IPS-NIHi7 (cell line): ENCODE data around the gene DGAT2L6.

Source experiments
- DNase-seq: peaks from one replicate; pipeline ENCODE4 v3.0.0; 2012; ENCODE audit warnings: mixed read lengths; ENCODE audit errors: extremely low spot score

DGAT2L6 gene, protein sequence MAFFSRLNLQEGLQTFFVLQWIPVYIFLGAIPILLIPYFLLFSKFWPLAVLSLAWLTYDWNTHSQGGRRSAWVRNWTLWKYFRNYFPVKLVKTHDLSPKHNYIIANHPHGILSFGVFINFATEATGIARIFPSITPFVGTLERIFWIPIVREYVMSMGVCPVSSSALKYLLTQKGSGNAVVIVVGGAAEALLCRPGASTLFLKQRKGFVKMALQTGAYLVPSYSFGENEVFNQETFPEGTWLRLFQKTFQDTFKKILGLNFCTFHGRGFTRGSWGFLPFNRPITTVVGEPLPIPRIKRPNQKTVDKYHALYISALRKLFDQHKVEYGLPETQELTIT

DNA sequence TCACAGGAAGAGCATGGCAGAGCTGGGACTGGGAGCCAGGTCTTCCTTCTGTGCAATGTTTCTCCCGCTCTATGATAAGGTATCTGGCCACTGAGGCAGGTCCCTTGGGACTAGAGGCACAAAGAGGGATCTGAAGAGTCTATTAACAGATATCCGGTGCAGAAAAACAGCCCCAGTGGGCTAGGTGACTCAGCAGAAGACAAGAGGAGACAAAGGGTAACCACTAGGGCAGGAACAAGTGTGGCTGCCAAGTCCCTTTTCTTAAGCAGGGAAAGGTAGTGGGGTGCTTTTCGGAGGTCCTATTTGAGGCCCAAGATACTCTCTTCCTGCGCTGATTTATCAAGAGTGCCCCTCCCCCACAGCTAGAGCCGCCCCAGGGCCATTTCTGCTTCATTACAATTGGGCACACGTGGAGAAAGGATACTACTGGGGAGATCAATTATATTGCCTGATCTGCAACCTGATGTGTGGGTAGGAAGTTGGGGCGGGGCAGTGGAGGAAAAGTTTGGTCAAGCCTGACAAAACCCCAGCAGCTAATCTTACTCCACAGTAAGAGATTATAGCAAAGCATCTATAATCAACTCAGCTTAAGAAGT lies at the start of gene DGAT2L6:
Gene DGAT2L6, plus strand, starts transcription at position 546 of the 596 bp plus-strand sequence. CDS start 100 bp downstream, outside the sequence.
- DNase-seq = no peak

DNA sequence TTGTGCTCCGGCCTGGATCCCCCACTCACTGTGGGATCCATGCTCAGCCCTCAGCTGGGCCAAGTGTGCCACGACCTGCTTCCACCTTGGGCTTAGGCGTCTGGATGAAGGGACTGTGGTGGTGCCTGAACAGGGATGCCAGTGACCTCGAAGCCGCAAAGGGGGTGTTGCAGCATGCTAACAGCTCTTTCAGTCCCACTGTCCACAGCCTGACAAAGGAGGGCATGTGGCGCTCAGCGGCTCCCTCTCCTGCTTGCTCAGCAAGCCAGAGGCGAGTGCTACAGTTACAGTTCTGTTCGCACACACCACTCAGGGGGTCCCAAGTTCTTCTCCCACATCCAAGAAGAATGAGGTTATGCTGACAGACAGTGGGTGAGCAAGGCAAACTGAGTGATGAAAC lies 49.2 kb upstream of the DGAT2L6 start:
- DNase-seq = peak; percentile 17

DNA sequence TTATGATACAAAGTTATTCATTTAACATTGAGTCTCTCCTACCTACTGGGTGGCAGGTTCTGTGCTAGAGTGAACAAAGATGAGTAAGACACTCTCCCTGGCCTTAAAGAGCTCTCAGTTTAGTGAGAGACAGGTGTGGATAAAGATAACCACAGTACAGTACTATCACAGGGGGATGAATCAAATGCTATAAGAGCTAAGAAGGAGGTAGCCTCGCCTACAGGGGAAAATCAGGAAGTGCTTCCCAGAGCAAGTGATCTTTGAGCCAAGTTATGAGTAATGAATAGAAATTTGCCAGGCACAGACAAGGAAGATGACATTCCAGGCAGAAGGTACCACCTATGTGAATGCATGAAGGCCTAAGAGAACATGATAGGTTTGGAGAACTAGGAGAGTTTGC lies 47.5 kb upstream of the DGAT2L6 start:
- DNase-seq = no peak

DNA sequence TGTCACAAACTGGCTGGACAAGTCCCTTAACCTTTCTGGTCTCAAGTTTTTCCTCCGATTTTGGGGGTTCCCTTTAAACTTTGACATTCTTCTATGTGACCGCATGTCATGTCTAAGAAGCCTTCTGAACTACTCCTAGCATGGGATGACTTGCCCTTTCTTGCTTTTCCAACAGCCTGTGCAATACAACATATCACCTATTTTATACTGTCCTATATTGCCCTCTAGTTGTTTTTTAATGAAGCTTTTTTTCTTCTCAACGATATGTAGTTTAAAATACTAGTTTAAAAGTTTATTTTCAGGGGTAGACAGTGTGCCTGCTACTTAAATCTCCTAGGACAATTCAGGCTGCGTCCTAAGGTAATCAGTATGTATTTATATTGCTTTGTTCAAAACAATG lies 45.1 kb upstream of the DGAT2L6 start:
- DNase-seq = no peak

DNA sequence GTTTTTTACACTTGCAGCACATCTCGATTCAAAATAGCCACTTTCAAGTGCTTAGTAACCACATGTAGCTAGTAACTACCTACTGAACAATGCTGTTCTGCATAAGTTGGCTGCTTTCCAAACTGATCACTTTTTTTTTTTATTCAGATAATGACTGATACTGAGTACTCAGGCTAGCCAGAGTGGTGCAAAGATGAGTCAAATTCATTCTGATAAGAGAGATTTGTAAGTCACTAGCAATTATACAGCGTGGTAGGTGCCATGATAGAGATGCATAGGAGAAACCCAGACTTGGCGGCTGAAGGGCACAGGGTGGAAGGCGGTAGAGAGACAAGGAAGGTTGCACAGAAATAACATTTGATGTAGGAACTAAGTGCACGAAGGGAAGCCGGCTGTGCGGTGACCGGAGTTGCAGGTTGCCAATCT lies 44.4 kb upstream of the DGAT2L6 start:
- DNase-seq = no peak

DNA sequence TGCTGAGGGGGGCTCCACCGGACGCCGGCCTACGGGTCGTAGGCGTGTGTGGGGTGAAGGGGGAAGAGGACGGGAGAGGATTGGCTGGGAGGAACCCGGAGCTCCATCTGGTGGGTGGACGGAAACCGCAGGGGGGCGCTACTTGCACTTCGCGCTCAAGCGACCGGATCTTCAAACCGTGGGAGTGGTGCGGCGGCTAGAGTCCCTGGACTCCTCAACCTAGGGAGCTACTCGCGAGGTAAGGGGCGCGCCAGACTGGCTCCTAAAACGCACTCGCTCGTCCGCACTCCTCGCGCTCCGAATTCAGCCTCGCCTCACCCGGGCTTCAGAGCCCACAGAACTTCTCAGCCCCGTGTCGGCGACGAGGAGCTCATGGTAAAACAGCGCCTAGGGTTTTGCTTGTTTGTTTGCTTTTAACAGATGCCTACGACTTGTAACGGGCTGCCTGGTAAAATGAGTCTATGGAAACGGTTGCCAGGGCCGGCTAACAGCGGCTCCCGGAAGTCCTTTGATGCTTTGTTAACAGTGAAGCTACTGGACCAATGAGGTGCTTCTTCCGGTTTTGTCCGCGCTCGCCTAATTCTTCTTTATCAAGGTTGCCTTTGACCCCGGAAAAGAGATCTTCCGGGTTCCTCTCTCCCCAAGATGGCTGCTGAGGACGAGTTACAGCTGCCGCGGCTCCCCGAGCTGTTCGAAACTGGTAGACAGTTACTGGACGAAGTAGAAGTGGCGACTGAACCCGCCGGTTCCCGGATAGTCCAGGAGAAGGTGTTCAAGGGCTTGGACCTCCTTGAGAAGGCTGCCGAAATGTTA lies 43.8 kb upstream of the DGAT2L6 start, which contains the start of gene IGBP1:
Gene IGBP1, plus strand, starts transcription at position 145 of the 813 bp plus-strand sequence. Its CDS starts 501 bp downstream, at position 646.
- peak; percentile 82 for DNase-seq

DNA sequence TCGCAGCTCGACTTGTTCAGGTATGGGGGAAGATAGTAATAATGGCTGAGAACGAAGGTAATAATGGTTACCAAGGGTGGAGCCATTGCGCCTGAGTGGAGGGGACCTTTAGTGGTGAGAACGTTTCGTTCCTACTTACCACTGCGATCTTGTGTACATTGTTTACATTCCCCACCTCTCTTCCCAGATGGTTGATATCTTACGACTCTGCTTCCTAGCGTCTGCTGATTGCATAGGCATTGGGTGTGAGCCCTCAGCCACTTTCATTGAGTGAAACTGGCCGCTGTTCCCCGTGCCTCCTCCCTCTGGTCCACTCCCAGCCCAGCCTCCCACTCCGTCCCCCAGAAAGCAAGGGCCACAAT lies 43.2 kb upstream of the DGAT2L6 start:
- DNase-seq = peak; percentile 15

DNA sequence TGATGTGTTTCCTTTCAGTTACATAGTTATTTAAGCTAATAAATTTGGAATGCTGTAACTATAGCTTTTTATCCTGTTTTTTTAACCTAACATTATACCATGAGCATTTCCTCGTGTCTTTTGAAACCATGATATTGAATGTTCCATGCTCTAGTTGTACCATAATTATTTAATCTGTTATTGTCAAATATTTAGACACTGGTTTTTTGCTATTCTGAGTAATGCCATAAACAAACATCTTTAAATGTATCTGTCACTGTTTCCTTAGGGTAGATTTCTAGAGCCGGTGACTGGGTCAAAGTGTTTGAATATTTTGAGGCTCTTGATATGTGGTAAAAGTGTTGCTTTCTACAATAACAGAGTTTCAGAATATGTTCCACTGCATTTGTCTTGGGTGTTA lies 38.7 kb upstream of the DGAT2L6 start:
- DNase-seq = no peak

DNA sequence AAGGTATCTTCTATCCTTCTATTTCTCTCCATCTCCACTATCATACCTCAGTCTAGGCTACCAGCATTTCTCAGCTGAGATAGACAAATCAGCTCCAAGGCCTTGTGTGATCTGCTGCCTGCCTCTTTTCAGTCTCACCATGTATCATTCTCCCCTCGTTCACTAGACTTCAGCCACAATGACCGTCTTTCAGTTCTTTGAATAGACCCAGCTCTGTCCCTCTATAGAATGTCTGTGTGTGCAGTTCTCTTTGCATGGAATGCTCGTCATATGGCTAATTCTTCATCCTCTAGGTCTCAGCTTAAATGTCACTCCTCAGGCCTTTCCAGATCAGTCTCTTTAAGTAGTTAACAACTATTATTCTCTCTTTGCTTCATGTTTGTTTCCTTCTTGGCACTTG lies 37.5 kb upstream of the DGAT2L6 start:
- DNase-seq = no peak

DNA sequence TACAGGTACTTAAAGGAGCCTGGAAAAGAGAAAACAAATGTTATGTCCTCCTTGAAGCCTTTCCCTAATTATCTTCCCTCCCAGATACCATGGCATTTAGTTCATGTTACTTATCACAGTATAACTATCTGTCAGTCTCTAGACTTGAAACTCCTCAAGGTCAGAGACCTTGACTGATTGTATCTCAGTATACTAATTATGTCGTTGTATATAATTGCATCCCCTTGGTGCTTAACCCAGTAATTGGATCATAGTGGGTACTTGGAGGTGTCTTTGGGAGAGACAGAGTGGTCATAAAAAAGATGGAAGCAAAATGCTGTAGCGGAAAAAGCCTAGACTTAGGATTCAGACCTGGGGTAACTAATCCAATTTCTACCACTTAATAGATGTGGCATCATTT lies 35.9 kb upstream of the DGAT2L6 start:
- DNase-seq = no peak

DNA sequence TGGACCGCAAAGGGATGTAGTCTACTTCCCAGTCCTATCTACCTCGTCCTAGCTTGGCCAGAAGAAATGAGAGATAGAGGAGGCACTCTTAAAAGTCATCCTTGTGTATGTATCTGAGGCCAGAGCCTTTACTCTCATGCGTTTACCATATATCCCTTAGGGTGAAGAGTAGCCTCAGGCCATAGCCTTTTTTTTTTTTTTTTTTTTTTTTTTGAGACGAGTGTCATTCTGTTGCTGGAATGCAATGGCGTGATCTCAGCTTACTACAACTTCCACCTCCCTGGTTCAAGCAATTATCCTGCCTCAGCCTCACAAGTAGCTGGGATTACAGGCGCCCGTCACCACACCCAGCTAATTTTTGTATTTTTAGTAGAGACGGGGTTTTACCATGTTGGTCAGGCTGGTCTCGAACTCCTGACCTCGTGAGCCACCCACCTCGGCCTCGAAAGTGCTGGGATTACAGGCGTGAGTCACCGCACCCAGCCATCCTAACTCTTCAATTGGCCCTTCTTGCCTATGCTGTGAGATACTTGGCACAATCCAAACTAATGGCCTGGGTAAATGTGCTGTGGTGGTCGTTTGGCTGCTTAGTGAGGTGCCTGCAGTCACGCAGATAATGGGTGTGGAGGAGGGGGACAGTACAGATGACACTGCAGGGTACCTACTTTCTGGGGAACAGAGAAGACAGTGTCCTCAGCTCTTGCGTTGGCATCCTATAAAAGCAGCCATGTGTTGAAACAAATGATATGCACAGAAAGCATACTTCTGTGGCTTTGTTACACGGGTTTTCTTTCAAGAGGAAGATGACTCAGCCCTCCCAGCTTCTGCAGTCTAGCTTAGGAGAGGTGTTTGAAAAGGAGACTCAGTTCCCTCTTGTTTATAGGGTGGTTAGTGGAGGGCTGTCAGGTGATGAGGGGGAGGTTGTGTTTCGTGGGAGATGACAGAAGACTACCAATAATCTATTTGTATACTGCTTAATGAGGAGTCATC lies 10.4 kb upstream of the DGAT2L6 start:
- no peak for DNase-seq

DNA sequence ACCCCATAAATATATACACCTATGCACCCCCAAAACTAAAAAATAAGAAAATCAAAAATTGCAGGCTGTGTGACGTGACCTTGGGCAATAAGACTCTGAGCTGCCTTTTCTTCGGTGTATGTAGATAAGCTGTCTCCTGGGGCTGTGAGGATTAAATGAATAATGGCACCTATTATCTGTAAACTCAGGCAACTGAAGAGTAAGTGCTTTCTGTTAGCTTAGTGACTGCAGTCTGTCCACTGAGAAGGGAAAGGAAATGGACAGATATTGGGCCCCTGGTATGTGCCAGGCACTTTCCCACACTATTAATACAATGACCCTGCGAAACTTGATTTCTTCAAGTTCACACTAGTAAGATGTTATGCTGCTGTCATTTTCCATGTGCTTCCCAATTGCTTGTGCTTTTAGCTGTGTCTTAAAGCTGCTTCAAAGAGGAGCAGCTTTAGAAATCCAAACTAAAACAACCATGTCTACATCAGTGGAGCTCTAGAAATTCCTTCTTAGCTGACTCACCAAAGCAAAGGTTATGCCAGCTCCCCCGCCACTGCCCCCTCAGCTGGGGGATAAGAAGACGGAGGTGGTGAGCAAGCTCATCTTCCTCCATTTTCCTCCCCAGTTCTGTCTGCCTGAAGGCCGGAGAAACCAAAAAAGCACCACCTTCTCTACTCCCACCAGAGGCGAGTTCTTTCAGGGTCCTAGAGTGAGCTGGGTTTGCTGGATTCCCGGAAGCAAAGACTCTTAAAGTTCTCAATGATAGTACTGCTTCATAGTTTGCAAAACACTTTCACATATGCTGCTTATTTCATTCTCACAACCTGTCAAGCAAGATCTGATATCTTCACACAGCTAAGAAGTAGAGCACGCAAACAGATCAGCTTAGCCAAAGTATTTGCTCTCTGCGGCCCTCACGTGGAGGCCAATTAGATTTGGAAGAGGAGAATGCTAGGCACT lies 8.8 kb upstream of the DGAT2L6 start:
- DNase-seq = peak; percentile 52

DNA sequence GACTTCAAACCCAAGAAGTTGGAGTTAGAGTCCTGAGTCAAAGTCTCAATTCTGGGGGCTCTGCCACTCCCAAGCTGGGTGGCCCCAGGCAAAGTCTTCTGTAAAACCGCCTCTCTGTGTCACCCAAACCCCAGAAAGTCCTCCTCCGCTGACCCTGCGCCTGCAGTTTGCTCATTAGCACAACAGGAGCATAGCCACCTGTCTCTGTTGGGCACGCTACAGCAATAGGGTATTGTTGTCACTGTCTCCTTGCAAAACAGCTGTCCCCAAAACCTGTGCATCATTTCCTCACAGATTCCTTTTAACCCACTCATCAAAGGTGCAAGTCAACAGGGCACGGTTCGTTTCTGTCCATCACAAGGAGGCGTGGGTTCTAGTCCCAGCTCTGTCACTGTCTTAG lies 8.0 kb upstream of the DGAT2L6 start:
- DNase-seq = no peak

DNA sequence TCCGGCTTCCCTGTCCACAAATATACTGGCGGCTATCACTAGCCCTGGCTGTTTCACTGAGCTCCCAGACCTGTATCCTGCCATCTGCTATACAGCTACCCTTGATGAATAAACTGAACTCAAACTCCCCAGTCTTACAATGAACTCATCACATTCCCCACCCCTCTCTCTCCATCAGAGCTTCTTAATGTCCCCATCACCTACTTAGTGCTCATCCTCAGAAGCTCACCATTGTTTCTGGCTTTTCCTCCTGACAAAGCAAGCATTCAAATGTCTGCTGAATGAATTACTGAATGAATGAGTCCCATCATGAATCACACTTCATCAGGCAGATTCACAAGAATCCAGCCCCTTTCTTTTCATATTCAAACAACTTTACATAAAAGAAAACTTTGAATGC lies 5.7 kb upstream of the DGAT2L6 start:
- no peak for DNase-seq

DNA sequence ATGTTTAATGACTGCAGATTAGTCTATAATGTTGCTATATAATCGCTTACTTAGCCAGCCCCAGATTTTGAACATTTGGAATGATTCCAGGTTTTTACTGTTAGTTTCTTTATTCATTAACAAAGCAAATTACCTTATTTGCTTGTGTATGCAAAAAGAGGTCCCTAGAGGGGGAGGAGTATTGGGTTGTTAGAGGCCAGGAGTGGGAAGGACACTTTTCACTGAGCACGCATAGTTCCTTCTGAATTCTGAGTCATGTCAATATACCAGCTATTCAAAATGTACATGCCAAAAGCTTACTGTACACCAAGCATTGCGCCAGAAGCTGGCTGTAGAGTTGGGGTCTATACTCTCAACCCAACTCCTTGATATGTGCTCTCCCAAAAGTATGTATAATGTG lies 5.1 kb upstream of the DGAT2L6 start:
- DNase-seq = no peak

DNA sequence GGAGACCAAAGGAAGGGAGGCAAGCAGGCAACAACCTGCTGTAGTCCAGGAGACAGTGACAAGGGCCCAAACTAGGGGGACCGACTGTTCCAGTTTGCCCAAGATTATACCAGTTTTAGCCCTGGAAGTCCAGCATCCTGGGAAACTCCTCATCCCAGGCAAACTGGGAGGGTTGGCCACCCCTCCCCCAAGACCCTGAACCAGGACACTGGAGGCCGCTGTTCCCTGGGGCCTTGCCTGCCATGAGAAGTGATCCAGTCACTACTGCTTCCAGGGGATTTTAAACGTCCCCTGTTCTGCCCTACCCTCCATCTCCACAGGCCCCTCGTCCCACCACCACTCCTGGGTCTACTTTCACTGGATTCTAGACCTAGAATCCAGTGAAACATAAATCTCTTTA lies 4.3 kb upstream of the DGAT2L6 start:
- no peak for DNase-seq

DNA sequence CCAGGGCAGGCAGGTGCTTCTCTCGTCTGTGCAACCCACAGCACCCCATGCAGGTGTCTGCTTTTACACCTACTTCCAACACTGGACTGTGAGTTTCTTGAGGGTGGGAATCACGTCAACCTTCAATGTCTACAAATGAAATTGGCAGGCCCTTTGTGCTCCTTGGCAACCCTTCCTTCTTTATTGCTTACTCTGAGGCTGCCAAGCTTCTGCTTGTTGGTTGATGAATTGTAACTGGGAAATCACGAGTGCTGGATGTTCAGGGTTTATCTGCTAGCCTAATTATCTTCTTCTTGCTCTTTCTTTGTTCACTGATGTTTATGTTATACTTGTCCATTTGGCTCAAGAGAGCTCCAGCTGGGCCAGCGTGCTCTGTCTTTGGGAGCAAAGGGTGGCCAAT lies 2.5 kb upstream of the DGAT2L6 start:
- no peak for DNase-seq

DNA sequence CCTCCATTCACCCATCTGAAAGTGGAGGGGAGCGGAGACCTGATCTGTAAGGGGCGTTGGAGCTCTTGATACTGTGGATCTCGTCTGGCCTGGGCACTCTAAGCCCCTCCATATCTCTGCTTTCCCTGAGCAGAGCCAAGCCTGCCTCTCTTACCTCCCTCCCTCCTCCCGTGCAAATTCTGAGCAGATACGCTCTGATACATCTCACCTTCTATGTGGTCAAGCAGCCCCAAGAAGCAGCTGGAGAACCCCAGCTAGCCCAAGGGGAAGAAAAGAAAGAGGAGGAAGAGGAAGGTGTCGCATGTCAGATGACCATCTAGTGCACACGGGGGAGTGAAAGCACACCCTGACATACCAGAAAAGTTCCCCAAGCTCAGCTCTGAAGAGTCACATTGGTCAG lies 1.9 kb upstream of the DGAT2L6 start:
- DNase-seq = no peak

DNA sequence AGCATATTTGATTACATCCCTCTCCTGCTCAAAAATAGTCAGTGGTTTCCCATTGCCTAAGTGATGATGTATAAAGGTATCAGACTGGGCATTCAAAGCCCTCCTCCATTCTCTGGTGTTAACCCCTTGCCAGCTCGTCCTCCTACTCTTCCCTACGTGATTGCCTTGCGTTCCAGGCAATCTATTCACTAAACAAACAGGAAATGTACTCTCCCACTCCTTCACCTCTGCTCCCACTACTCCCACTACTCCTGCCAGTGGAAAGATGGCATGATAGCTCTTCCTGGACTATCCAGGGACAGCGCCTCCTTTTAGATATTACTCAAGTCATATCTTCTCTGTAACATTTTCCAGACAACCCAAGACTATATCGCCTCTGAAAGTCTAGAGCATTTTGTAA lies 5.8 kb downstream of the DGAT2L6 start:
- DNase-seq = no peak

DNA sequence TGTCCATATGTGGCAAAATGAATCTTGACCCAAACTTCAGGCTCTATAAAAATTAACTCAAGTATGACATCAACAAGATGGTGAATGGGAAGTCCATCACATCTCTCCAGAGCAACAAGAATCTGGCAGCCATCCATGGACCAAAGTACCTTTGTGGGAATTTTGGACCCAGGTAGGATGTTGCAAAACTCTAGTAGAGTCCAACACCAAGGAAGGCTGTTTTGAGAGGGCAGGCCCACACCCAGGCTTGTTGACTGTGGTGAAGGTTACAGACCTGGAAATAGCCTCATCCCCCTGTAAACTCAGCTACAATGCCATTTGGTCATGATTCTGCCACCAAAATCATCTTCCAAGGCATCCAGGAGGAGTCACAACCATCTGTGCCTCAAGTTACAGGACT lies 12.9 kb downstream of the DGAT2L6 start:
- no peak for DNase-seq
